SK-N-SH treated with all-trans-retinoic acid at 6 μM for 48 hours (cell line): ENCODE data around the gene CD101.

Source experiments
- ATAC-seq: fragments of 200-7000 bp; cut with Tn5 transposase; 3 replicates; pipeline ENCODE4 v1.9.1; 2020; ENCODE audit warnings: mild to moderate bottlenecking, moderate library complexity
- CSDC2 ChIP-seq: fragments of 250-450 bp; sonication (Bioruptor Pico); IDR thresholded peaks from 2 replicates; pipeline ENCODE4 v1.5.0; 2020; ENCODE audit warnings: mild to moderate bottlenecking, moderate library complexity
- ESRRG ChIP-seq: fragments of 250-450 bp; sonication (Bioruptor Pico); IDR thresholded peaks from 2 replicates; pipeline ENCODE4 v1.6.1; 2021; ENCODE audit warnings: mild to moderate bottlenecking
- GLIS3 ChIP-seq: fragments of 250-450 bp; sonication (Bioruptor Pico); IDR thresholded peaks from 2 replicates; pipeline ENCODE4 v1.5.0; 2020; ENCODE audit warnings: mild to moderate bottlenecking, moderate library complexity
- ISL1 ChIP-seq: fragments of 250-450 bp; sonication (Bioruptor Pico); IDR thresholded peaks from 2 replicates; pipeline ENCODE4 v2.1.2; 2022; ENCODE audit warnings: mild to moderate bottlenecking, moderate library complexity
- OSR1 ChIP-seq: fragments of 250-450 bp; sonication (Bioruptor Pico); IDR thresholded peaks from 2 replicates; pipeline ENCODE4 v1.8.0; 2022; ENCODE audit warnings: moderate library complexity, mild to moderate bottlenecking, inconsistent platforms
- PPARA ChIP-seq: fragments of 250-450 bp; sonication (Bioruptor Pico); IDR thresholded peaks from 2 replicates; pipeline ENCODE4 v1.5.0; 2020; ENCODE audit warnings: mild to moderate bottlenecking, borderline replicate concordance
- RARB ChIP-seq: fragments of 250-450 bp; sonication (Bioruptor Pico); IDR thresholded peaks from 2 replicates; pipeline ENCODE4 v1.8.0; 2021; ENCODE audit warnings: mild to moderate bottlenecking, moderate library complexity
- SNAI2 ChIP-seq: fragments of 250-450 bp; sonication (Bioruptor Pico); IDR thresholded peaks from 2 replicates; pipeline ENCODE4 v1.5.0; 2020; ENCODE audit warnings: mild to moderate bottlenecking, moderate library complexity
- TCF4 ChIP-seq: fragments of 250-450 bp; sonication (Bioruptor Pico); IDR thresholded peaks from 2 replicates; pipeline ENCODE4 v1.8.0; 2021; ENCODE audit warnings: mild to moderate bottlenecking, moderate library complexity, borderline replicate concordance
- TOX ChIP-seq: fragments of 250-450 bp; sonication (Bioruptor Pico); IDR thresholded peaks from 2 replicates; pipeline ENCODE4 v1.8.0; 2021; ENCODE audit warnings: mild to moderate bottlenecking, moderate library complexity, borderline replicate concordance
- ZC3H10 ChIP-seq: fragments of 250-450 bp; sonication (Bioruptor Pico); IDR thresholded peaks from 2 replicates; pipeline ENCODE4 v1.5.1; 2021; ENCODE audit warnings: mild to moderate bottlenecking, moderate library complexity
- ZFP30 ChIP-seq: fragments of 450-650 bp; formaldehyde crosslinking; IDR thresholded peaks from 2 replicates; pipeline ENCODE4 v1.5.0; 2022; ENCODE audit warnings: mild to moderate bottlenecking, moderate library complexity
- ZNF565 ChIP-seq: fragments of 450-650 bp; formaldehyde crosslinking; conservative IDR thresholded peaks from 2 replicates; pipeline ENCODE4 v1.5.0; 2020; ENCODE audit warnings: low read depth, mild to moderate bottlenecking, moderate library complexity
- ZNF70 ChIP-seq: fragments of 450-650 bp; formaldehyde crosslinking; IDR thresholded peaks from 2 replicates; pipeline ENCODE4 v1.5.0; 2020; ENCODE audit warnings: mild to moderate bottlenecking, moderate library complexity
- ZNF8 ChIP-seq: fragments of 450-650 bp; formaldehyde crosslinking; IDR thresholded peaks from 2 replicates; pipeline ENCODE4 v1.5.0; 2020; ENCODE audit warnings: mild to moderate bottlenecking, moderate library complexity
- TF ChIP-seq, protein P1 (sequence below): fragments of 250-450 bp; sonication (Bioruptor Pico); IDR thresholded peaks from 2 replicates; pipeline ENCODE4 v1.8.0; 2021; ENCODE audit warnings: low read depth, mild to moderate bottlenecking, moderate library complexity, borderline replicate concordance
- TF ChIP-seq, protein P2 (sequence below): fragments of 250-450 bp; sonication (Bioruptor Pico); IDR thresholded peaks from 2 replicates; pipeline ENCODE4 v1.5.1; 2021; ENCODE audit warnings: mild to moderate bottlenecking, moderate library complexity
- TF ChIP-seq, protein P3 (sequence below): fragments of 250-450 bp; sonication (Bioruptor Pico); IDR thresholded peaks from 2 replicates; pipeline ENCODE4 v1.5.1; 2020; ENCODE audit warnings: low read depth, mild to moderate bottlenecking, moderate library complexity
- TF ChIP-seq, protein P4 (sequence below): fragments of 250-450 bp; sonication (Bioruptor Pico); IDR thresholded peaks from 2 replicates; pipeline ENCODE4 v1.5.0; 2020; ENCODE audit warnings: mild to moderate bottlenecking, moderate library complexity

The CD101 gene

GRCh38 chr1:116988908-116989307 lies 12.7 kb upstream of the CD101 start (continued):
- TF ChIP-seq, protein P1, sequence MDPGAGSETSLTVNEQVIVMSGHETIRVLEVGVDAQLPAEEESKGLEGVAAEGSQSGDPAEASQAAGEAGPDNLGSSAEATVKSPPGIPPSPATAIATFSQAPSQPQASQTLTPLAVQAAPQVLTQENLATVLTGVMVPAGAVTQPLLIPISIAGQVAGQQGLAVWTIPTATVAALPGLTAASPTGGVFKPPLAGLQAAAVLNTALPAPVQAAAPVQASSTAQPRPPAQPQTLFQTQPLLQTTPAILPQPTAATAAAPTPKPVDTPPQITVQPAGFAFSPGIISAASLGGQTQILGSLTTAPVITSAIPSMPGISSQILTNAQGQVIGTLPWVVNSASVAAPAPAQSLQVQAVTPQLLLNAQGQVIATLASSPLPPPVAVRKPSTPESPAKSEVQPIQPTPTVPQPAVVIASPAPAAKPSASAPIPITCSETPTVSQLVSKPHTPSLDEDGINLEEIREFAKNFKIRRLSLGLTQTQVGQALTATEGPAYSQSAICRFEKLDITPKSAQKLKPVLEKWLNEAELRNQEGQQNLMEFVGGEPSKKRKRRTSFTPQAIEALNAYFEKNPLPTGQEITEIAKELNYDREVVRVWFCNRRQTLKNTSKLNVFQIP (CRISPR knock-in tag) = no peak
- TF ChIP-seq TCF4 = no peak
- TF ChIP-seq, all 23 proteins: peak for 0

- ATAC-seq = no peak
- TF ChIP-seq TOX (CRISPR knock-in tag) (no peak), RARB (no peak), CSDC2 (CRISPR knock-in tag) (no peak), SNAI2 (CRISPR knock-in tag) (no peak)
- TF ChIP-seq, protein P1 (CRISPR knock-in tag) = no peak
- TF ChIP-seq, protein P2, sequence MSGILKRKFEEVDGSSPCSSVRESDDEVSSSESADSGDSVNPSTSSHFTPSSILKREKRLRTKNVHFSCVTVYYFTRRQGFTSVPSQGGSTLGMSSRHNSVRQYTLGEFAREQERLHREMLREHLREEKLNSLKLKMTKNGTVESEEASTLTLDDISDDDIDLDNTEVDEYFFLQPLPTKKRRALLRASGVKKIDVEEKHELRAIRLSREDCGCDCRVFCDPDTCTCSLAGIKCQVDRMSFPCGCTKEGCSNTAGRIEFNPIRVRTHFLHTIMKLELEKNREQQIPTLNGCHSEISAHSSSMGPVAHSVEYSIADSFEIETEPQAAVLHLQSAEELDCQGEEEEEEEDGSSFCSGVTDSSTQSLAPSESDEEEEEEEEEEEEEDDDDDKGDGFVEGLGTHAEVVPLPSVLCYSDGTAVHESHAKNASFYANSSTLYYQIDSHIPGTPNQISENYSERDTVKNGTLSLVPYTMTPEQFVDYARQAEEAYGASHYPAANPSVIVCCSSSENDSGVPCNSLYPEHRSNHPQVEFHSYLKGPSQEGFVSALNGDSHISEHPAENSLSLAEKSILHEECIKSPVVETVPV = no peak
- TF ChIP-seq, all 23 proteins: peak for 0
Measured at GRCh38 chr1:116989835-116990234, 11.7 kb upstream of the CD101 start.

GRCh38 chr1:116990612-116991151 lies 10.9 kb upstream of the CD101 start:
- no peak for ATAC-seq
- no peak for TF ChIP-seq ZC3H10 (CRISPR knock-in tag)
- TF ChIP-seq RARB = no peak
- TF ChIP-seq, protein P3, sequence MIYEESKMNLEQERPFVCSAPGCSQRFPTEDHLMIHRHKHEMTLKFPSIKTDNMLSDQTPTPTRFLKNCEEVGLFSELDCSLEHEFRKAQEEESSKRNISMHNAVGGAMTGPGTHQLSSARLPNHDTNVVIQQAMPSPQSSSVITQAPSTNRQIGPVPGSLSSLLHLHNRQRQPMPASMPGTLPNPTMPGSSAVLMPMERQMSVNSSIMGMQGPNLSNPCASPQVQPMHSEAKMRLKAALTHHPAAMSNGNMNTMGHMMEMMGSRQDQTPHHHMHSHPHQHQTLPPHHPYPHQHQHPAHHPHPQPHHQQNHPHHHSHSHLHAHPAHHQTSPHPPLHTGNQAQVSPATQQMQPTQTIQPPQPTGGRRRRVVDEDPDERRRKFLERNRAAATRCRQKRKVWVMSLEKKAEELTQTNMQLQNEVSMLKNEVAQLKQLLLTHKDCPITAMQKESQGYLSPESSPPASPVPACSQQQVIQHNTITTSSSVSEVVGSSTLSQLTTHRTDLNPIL (CRISPR knock-in tag) = no peak
- no peak for TF ChIP-seq SNAI2 (CRISPR knock-in tag)
- no peak for TF ChIP-seq ZNF565 (CRISPR knock-in tag)
- TF ChIP-seq TOX (CRISPR knock-in tag) = no peak

DNA sequence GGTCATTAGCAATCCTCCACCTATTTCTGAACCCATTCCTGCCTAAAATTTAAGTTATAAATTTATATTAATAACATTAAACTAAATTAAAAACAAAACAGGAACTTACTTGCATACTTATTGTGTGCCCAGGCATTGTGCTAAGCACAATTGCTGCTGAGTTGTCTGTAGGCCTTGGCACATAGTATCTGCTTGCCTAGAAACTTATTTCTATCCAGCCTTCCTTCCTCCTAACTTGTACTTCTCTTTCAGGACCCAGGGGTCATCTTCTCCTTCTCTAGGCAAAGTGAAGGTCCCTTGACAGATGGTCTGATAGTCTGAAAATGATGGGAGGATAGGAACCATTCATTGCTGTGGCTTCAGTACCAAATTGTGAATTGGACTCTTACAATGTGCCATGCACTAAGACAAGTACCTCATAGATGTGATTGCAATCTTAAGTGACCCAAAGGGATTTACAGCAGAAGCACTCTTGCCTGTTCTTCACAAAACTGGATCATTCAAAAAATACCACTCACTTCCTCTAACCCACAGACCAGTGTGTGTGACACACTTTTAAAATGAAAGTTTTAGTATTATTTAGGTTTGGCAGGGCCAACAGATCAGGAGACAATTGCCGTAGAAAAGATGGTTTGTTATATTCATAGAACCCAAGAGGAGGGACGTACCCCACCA lies 10.3 kb upstream of the CD101 start:
- no peak for TF ChIP-seq ESRRG (CRISPR knock-in tag)
- no peak for ATAC-seq

DNA sequence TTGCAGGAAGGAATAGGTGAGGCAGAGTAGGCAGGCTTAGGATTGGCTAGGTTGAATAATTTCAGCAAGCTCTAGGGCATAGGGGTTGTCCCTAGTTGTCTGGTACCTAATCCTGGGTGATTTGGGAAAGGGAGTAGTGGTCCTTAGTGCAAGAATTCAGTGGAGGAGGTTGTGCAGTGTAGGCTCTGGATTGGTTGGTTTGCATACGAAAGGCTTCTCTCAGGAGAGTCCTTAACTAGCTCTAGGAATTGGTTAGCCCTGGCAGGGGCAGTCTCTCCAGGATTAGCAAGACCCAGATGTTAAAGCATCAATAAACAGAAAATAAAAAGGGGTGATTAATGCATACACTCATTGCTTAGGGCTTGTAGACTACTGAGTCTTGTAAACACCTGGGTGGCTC lies 9.6 kb upstream of the CD101 start:
- ATAC-seq = no peak
- TF ChIP-seq ZNF70 (CRISPR knock-in tag) (no peak), ZC3H10 (CRISPR knock-in tag) (no peak), GLIS3 (CRISPR knock-in tag) (no peak), ISL1 (CRISPR knock-in tag) (no peak), RARB (no peak), ZFP30 (CRISPR knock-in tag) (no peak), CSDC2 (CRISPR knock-in tag) (no peak), SNAI2 (CRISPR knock-in tag) (no peak), ZNF565 (CRISPR knock-in tag) (no peak), TCF4 (no peak), PPARA (CRISPR knock-in tag) (no peak), ZNF8 (no peak), OSR1 (CRISPR knock-in tag) (no peak)
- TF ChIP-seq, protein P4, sequence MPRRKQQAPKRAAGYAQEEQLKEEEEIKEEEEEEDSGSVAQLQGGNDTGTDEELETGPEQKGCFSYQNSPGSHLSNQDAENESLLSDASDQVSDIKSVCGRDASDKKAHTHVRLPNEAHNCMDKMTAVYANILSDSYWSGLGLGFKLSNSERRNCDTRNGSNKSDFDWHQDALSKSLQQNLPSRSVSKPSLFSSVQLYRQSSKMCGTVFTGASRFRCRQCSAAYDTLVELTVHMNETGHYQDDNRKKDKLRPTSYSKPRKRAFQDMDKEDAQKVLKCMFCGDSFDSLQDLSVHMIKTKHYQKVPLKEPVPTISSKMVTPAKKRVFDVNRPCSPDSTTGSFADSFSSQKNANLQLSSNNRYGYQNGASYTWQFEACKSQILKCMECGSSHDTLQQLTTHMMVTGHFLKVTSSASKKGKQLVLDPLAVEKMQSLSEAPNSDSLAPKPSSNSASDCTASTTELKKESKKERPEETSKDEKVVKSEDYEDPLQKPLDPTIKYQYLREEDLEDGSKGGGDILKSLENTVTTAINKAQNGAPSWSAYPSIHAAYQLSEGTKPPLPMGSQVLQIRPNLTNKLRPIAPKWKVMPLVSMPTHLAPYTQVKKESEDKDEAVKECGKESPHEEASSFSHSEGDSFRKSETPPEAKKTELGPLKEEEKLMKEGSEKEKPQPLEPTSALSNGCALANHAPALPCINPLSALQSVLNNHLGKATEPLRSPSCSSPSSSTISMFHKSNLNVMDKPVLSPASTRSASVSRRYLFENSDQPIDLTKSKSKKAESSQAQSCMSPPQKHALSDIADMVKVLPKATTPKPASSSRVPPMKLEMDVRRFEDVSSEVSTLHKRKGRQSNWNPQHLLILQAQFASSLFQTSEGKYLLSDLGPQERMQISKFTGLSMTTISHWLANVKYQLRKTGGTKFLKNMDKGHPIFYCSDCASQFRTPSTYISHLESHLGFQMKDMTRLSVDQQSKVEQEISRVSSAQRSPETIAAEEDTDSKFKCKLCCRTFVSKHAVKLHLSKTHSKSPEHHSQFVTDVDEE (CRISPR knock-in tag) = no peak
- TF ChIP-seq, protein P2 = no peak
- TF ChIP-seq, protein P3 (CRISPR knock-in tag) = no peak
- TF ChIP-seq, protein P1 (CRISPR knock-in tag) = no peak
